Measurements from ENCODE around the gene CEACAM3. TPM values are rescaled to one million over a fixed set of nuclear protein-coding genes. Genes with fewer than 3 reads are reported as not detected.

The CEACAM3 gene
- total RNA-seq, 1 experiment from 2014 or later, result not detected

GRCh38 chr19:41853768-41854167, 57.4 kb downstream of the CEACAM3 start:
- peaks cover 22% of the 10 kb centered on the region for H3K27me3 Mint-ChIP-seq (ENCODE audit: insufficient read depth, unreplicated experiment)
- H3K4me1 Mint-ChIP-seq (ENCODE audit: low read depth, unreplicated experiment), result no peaks in the 10 kb centered on the region
- no peak overlapping the region for H3K27ac Mint-ChIP-seq (ENCODE audit: unreplicated experiment)
- no peaks in the 10 kb centered on the region for H3K9me3 ChIP-seq
- no peak for TF ChIP-seq CTCF (IDR thresholded peaks at IDR 0.05; ENCODE audit: insufficient read depth in 1 of 2, low read depth in 1 of 2, low read length in 1 of 2, severe bottlenecking in 1 of 2, unreplicated experiment in 1 of 2)
- H3K27me3 ChIP-seq (replicated peaks; ENCODE audit: control insufficient read depth, insufficient read depth, low read length), result no peaks in the 10 kb centered on the region
- H3K36me3 ChIP-seq (ENCODE audit: control insufficient read depth, insufficient read depth, low read length), result no peaks in the 10 kb centered on the region
- no peak for DNase-seq
- 0 out of 2 replicates have a peak, but pooled peaks cover under 1% of the 10 kb centered on the region for H3K4me1 ChIP-seq
- H3K4me3 Mint-ChIP-seq (ENCODE audit: unreplicated experiment), result no peak overlapping the region
- H3K36me3 Mint-ChIP-seq (ENCODE audit: insufficient read depth, unreplicated experiment), result no peaks in the 10 kb centered on the region
- no peak overlapping the region for H3K4me3 ChIP-seq (ENCODE audit: low read depth, low read length)
- ChIA-PET POLR2A (no interaction called here), CTCF (no interaction called here)
- intact Hi-C loops (cut with micrococcal nuclease; ENCODE audit: unreplicated experiment), result no loop called here
- H3K9me3 Mint-ChIP-seq (ENCODE audit: unreplicated experiment), result no peaks in the 10 kb centered on the region
- no TSS peak for BruUV-seq (replicated peaks)

- POLR2A ChIA-PET, result interaction anchor here (0.7 to 2.7 kb wide), 11 partner anchors 9 to 495 kb away, joined by 3 to 21 read pairs (median 7); partner anchors contain the start of genes B9D2, DMAC2, RABAC1 and ZNF574
- H3K27me3 ChIP-seq (replicated peaks; ENCODE audit: control insufficient read depth, insufficient read depth, low read length), result no peaks in the 10 kb centered on the region
These were observed 62.8 kb downstream of the CEACAM3 start for GRCh38 chr19:41859213-41859617.

More at GRCh38 chr19:41859213-41859617, 62.8 kb downstream of the CEACAM3 start:
- Histone ChIP-seq H3K36me3 (ENCODE audit: control insufficient read depth, insufficient read depth, low read length) (peaks cover 16% of the 10 kb centered on the region), H3K4me3 (ENCODE audit: low read depth, low read length) (peak overlapping the region; percentile 24), H3K4me1 (peaks cover 18% of the 10 kb centered on the region), H3K9me3 (no peaks in the 10 kb centered on the region)
- CTCF ChIA-PET, result interaction anchor here (0.7 to 2.0 kb wide), 13 partner anchors 14 to 1105 kb away, joined by 3 to 8 read pairs (median 4); no protein-coding TSS in a partner anchor
- no peaks in the 10 kb centered on the region for H3K9me3 Mint-ChIP-seq (ENCODE audit: unreplicated experiment)
- peaks cover 7% of the 10 kb centered on the region for H3K27me3 Mint-ChIP-seq (ENCODE audit: insufficient read depth, unreplicated experiment)
- peaks cover 5% of the 10 kb centered on the region for H3K4me1 Mint-ChIP-seq (ENCODE audit: low read depth, unreplicated experiment)
- TF ChIP-seq CTCF (IDR thresholded peaks at IDR 0.05; ENCODE audit: insufficient read depth in 1 of 2, low read depth in 1 of 2, low read length in 1 of 2, severe bottlenecking in 1 of 2, unreplicated experiment in 1 of 2), result no peak
- no peak for DNase-seq
- H3K36me3 Mint-ChIP-seq (ENCODE audit: insufficient read depth, unreplicated experiment), result peaks cover 47% of the 10 kb centered on the region
- no TSS peak for BruUV-seq (replicated peaks)
- peak overlapping the region; percentile 94 for H3K27ac Mint-ChIP-seq (ENCODE audit: unreplicated experiment)
- intact Hi-C loops (cut with micrococcal nuclease; ENCODE audit: unreplicated experiment), result loop anchor here (1.0 kb wide), 2 partner anchors 92 to 100 kb away; partner anchors contain the start of gene RABAC1
- peak overlapping the region; percentile 84 for H3K4me3 Mint-ChIP-seq (ENCODE audit: unreplicated experiment)

Measured in Caco-2 (cell line).